OCI-LY3 (cell line): ENCODE measurements around the gene ANKUB1.
"Not testable (repeated sequence)": the region's sequence is repeated elsewhere in the genome, so short reads cannot be mapped to it uniquely, and the experiment has no call there.

Experiments
- H2AFZ ChIP-seq: fragments of 200-600, 300-600 bp; shearing (Covaris generic); 2 replicates; pipeline ENCODE4 v1.6.0; 2014; ENCODE audit warnings: antibody characterized with exemption, low read depth, low read length
- H3K27ac ChIP-seq: fragments of 200-600, 300-600 bp; sonication (generic); 2 replicates; pipeline ENCODE4 v1.5.1; 2014; ENCODE audit warnings: mild to moderate bottlenecking, low read length, moderate library complexity, mixed read lengths
- H3K27me3 ChIP-seq: fragments of 200-600, 300-600 bp; sonication (generic); 2 replicates; pipeline ENCODE4 v1.6.1; 2014; ENCODE audit warnings: low read depth, low read length, mixed read lengths
- H3K36me3 ChIP-seq: fragments of 200-600, 300-600 bp; sonication (generic); replicated peaks from 2 replicates; pipeline ENCODE3; 2014; ENCODE audit warnings: low read depth, low read length, mixed read lengths
- H3K4me1 ChIP-seq: fragments of 300-600, 200-600 bp; sonication (generic); 2 replicates; pipeline ENCODE4 v1.6.1; 2014; ENCODE audit warnings: low read length, mixed read lengths
- H3K4me2 ChIP-seq: fragments of 200-600, 300-600 bp; sonication (generic); 2 replicates; pipeline ENCODE4 v1.6.1; 2014; ENCODE audit warnings: low read length, mixed read lengths
- H3K4me3 ChIP-seq: fragments of 300-600, 200-600 bp; sonication (generic); 2 replicates; pipeline ENCODE4 v1.5.1; 2014; ENCODE audit warnings: antibody characterized with exemption, mild to moderate bottlenecking, low read length, moderate library complexity
- H3K79me2 ChIP-seq: fragments of 300-600, 200-600 bp; shearing (Covaris generic); 2 replicates; pipeline ENCODE4 v1.6.1; 2014; ENCODE audit warnings: mild to moderate bottlenecking, low read length, mixed read lengths
- H3K9ac ChIP-seq: fragments of 300-600, 200-600 bp; shearing (Covaris generic); 2 replicates; pipeline ENCODE4 v1.6.0; 2014; ENCODE audit warnings: mild to moderate bottlenecking, low read length, moderate library complexity
- H3K9me3 ChIP-seq: fragments of 200-600, 300-600 bp; shearing (Covaris generic); 2 replicates; pipeline ENCODE4 v1.6.1; 2014; ENCODE audit warnings: low read length, mixed read lengths; ENCODE audit not compliant: insufficient read depth
- H4K20me1 ChIP-seq: fragments of 200-600, 300-600 bp; sonication (generic); 2 replicates; pipeline ENCODE4 v1.6.1; 2016; ENCODE audit warnings: low read length, mixed read lengths; ENCODE audit not compliant: insufficient read depth
- CTCF ChIP-seq: fragments of 200-600, 300-600 bp; sonication (generic); IDR thresholded peaks from 2 replicates; pipeline ENCODE4 v1.5.1; 2014; ENCODE audit warnings: antibody characterized with exemption, low read length, low read depth
- EZH2phosphoT487 ChIP-seq: fragments of 200-600 bp; shearing (Covaris generic); IDR thresholded peaks from 2 replicates; pipeline ENCODE4 v1.6.1; 2018; ENCODE audit warnings: antibody characterized with exemption, mixed run types, low read depth

Gene ANKUB1

DNA sequence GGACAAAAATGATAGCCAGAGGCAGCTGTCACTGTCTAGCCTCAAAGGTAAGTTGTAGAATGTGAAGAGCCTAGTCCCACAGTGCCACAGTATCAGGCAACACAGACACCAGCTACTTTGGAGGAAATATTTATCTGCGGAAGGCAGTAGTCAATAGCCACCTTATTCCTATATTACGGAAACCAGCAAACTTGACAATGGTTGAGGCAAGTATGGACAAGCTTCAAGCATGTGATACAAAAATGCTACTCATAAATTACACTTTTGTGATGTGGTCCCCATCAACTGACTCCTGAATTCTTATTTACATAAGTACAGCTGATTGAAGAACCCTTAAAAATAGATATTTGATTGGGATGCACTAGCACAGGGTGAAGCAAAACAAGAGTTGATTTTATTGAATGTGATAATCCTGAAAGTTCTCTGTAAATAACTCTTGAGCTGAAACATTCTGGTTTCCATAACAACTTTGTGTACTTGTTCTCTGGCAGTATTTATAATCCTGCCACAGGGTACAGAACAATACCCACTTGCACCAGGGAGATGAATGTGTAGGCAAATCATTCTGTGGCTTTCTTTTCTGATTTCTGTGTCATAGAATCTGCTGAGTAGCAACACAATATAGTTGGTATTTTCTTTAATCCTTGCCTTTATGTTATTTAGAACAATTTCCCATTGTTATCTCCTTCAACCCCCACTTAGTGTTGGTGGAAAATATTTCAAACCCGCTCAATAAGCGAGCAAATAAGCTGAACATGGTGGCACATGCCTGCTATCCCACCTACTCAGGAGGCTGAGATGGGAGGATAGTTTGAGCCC lies at the start of gene ANKUB1:
Gene ANKUB1 (minus strand): TSS at position 103 of the 819 bp plus-strand sequence. CDS start 188 bp downstream, outside the sequence.
- H3K27ac ChIP-seq: no peak within 1 kb of the TSS
- TF ChIP-seq EZH2phosphoT487: no peak
- no peaks in the 10 kb centered on the region for H4K20me1 ChIP-seq
- peaks cover 22% of the 10 kb centered on the region for H3K27me3 ChIP-seq
- H2AFZ ChIP-seq: no peak within 1 kb of the TSS
- H3K79me2 ChIP-seq: no peaks in the 10 kb centered on the region
- H3K4me2 ChIP-seq: no peak within 1 kb of the TSS
- H3K4me3 ChIP-seq: no peak within 1 kb of the TSS
- no peaks in the 10 kb centered on the region for H3K9me3 ChIP-seq
- no peaks in the 10 kb centered on the region for H3K4me1 ChIP-seq
- no peak within 1 kb of the TSS for H3K9ac ChIP-seq
- no peaks in the 10 kb centered on the region for H3K36me3 ChIP-seq

DNA sequence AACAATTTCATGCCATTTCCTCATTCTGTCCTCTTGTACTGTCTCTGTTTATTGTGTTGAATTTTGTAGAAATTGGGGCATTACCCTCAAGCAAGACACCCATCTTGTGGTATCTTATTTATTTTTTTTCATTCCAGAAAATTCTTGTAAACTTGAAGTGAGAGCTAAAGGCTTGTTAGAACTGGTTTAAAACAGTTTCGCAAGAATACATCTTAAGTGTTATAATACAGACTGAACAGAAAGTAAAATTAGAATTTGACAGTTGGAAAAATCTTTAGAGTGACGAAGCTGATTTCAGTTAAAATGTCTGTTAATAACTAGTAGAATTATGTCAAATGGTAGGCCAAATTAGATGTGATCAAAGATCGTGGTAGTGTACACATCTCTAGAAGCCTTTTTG lies 47.5 kb upstream of the ANKUB1 start:
- H4K20me1 ChIP-seq: peaks cover 36% of the 10 kb centered on the region
- H3K36me3 ChIP-seq: peaks cover 8% of the 10 kb centered on the region
- H3K4me2 ChIP-seq: no peak overlapping the region
- no peak overlapping the region for H3K27ac ChIP-seq
- H3K9ac ChIP-seq: no peak overlapping the region
- TF ChIP-seq EZH2phosphoT487: no peak
- TF ChIP-seq CTCF: no peak
- H3K9me3 ChIP-seq: 0 out of 2 replicates have a peak, but pooled peaks cover 4% of the 10 kb centered on the region
- H3K4me3 ChIP-seq: no peak overlapping the region
- no peak overlapping the region for H2AFZ ChIP-seq
- no peaks in the 10 kb centered on the region for H3K27me3 ChIP-seq
- peaks cover 64% of the 10 kb centered on the region for H3K79me2 ChIP-seq
- peaks cover 13% of the 10 kb centered on the region for H3K4me1 ChIP-seq

DNA sequence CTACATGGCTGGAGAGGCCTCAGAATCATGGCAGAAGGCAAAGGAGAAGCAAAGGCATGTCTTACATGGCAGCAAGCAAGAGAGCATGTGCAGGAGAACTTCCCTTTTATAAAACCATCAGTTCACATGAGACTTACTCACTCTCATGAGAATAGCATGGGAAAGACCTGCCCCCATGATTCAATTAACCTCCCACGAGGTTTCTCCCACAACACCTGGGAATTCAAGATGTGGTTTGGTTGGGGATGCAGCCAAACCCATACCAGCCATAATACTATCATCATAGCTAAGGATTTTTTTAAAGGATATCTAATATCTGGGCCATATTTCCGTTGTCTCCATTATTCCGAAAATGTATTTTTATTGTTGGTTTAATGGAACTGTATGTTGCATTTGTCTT lies 47.1 kb upstream of the ANKUB1 start:
- H3K9ac ChIP-seq, H3K9me3 ChIP-seq, H3K27ac ChIP-seq, H2AFZ ChIP-seq, H3K4me3 ChIP-seq, H3K4me2 ChIP-seq, H3K27me3 ChIP-seq: not testable (repeated sequence)
- peaks cover 13% of the 10 kb centered on the region for H3K4me1 ChIP-seq
- H4K20me1 ChIP-seq: peaks cover 33% of the 10 kb centered on the region
- peaks cover 64% of the 10 kb centered on the region for H3K79me2 ChIP-seq
- peaks cover 12% of the 10 kb centered on the region for H3K36me3 ChIP-seq

DNA sequence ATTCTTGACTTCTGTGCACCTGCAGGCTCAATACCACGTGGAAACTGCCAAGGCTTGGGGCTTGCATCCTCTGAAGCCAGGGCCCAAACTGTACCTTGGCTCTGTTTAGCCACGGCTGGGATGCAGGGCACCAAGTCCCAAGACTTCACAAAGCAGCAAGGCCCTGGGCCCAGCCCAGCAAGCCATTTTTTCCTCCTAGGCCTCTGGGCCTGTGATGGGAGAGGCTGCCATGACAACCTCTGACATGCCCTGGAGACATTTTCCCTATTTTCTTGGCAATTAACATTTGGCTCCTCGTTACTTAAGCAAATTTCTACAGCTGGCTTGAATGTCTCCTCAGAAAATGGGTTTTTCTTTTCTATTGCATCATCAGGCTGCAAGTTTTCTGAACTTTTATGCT lies 46.1 kb upstream of the ANKUB1 start:
- Histone ChIP-seq H3K9me3 (peaks cover 18% of the 10 kb centered on the region; the same call in 1 of the 2 replicates), H3K4me1 (peaks cover 13% of the 10 kb centered on the region), H4K20me1 (peaks cover 24% of the 10 kb centered on the region), H3K36me3 (peaks cover 15% of the 10 kb centered on the region), H3K79me2 (peaks cover 61% of the 10 kb centered on the region)
- not testable (repeated sequence) for H3K9ac ChIP-seq, H3K27ac ChIP-seq, H2AFZ ChIP-seq, H3K27me3 ChIP-seq, H3K4me3 ChIP-seq, H3K4me2 ChIP-seq

DNA sequence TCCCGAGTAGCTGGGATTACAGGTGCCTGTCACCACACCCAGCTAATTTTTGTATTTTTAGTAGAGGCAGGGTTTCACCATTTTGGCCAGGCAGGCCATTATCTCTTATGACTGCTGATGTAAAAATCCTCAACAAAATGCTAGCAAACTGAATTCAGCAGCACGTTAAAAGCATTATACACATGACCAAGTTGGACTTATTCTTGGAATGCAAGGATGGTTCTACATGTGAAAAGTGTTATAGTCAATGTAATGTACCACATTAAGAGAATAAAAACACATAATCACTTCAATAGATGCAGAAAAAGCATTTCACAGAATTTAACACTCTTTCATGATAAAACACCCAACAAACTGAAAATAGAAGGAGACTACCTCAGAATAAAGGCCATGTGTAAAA lies 40.9 kb upstream of the ANKUB1 start:
- Histone ChIP-seq H2AFZ (no peak overlapping the region), H3K9me3 (peaks cover 45% of the 10 kb centered on the region), H3K4me1 (no peaks in the 10 kb centered on the region), H3K79me2 (peaks cover 75% of the 10 kb centered on the region), H3K4me2 (no peak overlapping the region), H3K27me3 (no peaks in the 10 kb centered on the region), H3K36me3 (peaks cover 39% of the 10 kb centered on the region), H4K20me1 (no peaks in the 10 kb centered on the region), H3K27ac (no peak overlapping the region), H3K9ac (no peak overlapping the region), H3K4me3 (no peak overlapping the region)
- TF ChIP-seq CTCF (no peak), EZH2phosphoT487 (no peak)
